GM13977 (cell line): ENCODE measurements around the gene OXSR1.

Experiments
- DNase-seq: peaks from one replicate; pipeline ENCODE4 v3.0.0; 2012; ENCODE audit warnings: low spot score
- CTCF ChIP-seq: IDR thresholded peaks from 2 replicates; pipeline ENCODE4 v1.5.1; 2012; ENCODE audit warnings: mild to moderate bottlenecking, control low read depth; ENCODE audit not compliant: insufficient read depth; ENCODE audit errors: extremely low read depth, missing control alignments
- in situ Hi-C: fragments of 300-500 bp; cut with MboI; formaldehyde crosslinking; loops from one replicate; pipeline ENCODE4 v1.12.0; 2022; ENCODE audit warnings: low sequenced_read_pairs, low pct_unique_long_range_greater_than_20kb, mixed read lengths, inconsistent platforms; ENCODE audit not compliant: unreplicated experiment

The OXSR1 gene

GRCh38 chr3:38222032-38222634 is 56.8 kb downstream of the OXSR1 start:
- in situ Hi-C loops, result no loop called here
- no peak for DNase-seq

GRCh38 chr3:38224357-38224756 is 59.0 kb downstream of the OXSR1 start:
- no peak for DNase-seq
- no peak for TF ChIP-seq CTCF
- in situ Hi-C loops, result no loop called here

More at GRCh38 chr3:38222032-38222634, 56.8 kb downstream of the OXSR1 start:
- TF ChIP-seq CTCF, result no peak

DNA sequence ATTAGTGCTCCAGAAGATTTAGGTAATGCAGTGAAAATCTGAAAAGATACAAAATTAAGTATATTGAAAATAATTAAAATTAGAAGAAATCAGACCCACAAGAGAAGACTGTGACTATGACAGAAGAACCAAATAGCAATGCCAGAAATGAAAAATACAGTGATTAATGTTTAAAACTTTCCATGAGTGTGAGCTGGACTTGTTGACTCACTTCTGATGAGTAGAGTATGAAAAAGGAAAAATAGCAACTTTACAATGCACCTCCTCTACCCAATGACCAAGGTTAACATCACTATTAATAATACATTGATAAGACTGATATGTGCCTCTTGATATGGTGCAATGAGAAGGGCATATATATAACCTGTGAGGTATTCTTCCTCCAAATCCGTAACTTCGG is 60.9 kb downstream of the OXSR1 start:
- no peak for DNase-seq
- TF ChIP-seq CTCF, result no peak
- in situ Hi-C loops, result no loop called here

DNA sequence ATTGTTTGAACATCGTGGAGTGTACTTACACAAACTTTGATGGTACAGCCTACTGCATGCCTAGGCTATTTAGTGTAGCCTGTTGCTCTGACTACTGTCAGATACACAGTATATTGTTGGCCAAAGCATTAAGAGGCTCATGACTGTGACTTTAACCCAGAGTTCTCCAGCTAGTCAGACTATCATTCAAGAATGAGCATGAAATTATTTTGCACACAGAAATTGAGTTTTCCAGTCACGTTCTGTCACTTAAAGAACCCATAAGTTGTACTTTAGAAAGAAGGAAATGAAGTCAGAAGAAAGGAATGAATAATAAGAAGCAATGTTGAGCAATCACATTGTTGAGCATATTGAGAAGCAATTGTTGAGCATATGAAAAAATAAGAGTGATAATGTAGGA is 62.7 kb downstream of the OXSR1 start:
- in situ Hi-C loops, result no loop called here
- no peak for TF ChIP-seq CTCF
- no peak for DNase-seq

- TF ChIP-seq CTCF, result no peak
- no peak for DNase-seq
- in situ Hi-C loops, result no loop called here
Measured at GRCh38 chr3:38229036-38229435, 63.7 kb downstream of the OXSR1 start.

DNA sequence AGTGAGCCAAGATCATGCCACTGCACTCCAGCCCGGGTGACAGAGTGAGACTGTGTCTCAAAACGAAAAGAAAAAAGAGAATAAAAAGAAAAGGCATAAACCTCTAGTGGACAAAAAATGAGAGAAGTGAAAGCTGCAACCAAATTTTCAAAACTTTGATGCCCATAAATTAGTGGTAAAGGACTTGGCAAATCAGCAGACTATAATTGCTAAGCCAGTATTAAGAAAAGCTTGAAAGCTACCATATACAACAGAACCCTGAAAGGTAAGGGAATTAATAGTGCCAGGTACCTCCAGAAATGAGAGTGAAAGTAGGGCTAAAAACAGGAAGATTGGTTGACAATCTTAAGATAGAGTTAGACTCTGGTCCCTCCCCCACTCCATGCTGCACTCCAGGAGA is 67.4 kb downstream of the OXSR1 start:
- in situ Hi-C loops, result no loop called here
- no peak for TF ChIP-seq CTCF
- no peak for DNase-seq

DNA sequence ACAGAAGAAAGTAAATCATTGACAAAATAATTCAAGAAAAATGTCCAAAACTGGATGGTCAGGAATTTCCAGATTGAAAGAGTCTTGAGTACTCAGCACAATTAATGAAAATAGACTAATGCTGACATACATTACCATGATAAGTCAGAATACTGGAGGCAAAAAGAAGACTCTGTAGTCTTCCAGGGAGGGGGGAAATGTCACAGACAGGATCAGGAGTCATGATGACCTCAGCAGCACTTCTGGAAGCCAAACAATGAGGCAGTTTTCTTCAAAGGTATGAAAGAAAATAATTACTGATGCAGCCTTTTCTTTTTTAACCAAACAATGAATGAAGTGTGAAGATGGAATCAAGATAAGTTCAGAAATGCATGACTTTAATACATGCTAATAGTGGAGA is 70.1 kb downstream of the OXSR1 start:
- in situ Hi-C loops, result no loop called here
- no peak for TF ChIP-seq CTCF
- DNase-seq, result no peak
